HepG2 (cell line): ENCODE results near the gene DGKG. TPM values are rescaled to one million over a fixed set of nuclear protein-coding genes. Genes with fewer than 3 reads are reported as not detected.

Experiments used
- AHDC1 ChIP-seq: sonication (generic); formaldehyde crosslinking; IDR thresholded peaks from 2 replicates; pipeline ENCODE4 v1.5.1; 2020; ENCODE audit warnings: mild to moderate bottlenecking, missing genetic modification reagents, borderline replicate concordance
- ATF7 ChIP-seq, 2 experiments: fragments of 450-650 bp in 1 of 2; sonication (generic) in 1 of 2; formaldehyde crosslinking in 1 of 2; IDR thresholded peaks; 2 replicates each; pipeline versions ENCODE4 v1.4.0 to v1.6.1; 2016 to 2020; ENCODE audit warnings: antibody characterized with exemption in 1 of 2, mild to moderate bottlenecking in 1 of 2, missing genetic modification reagents in 1 of 2
- GABPA ChIP-seq, 2 experiments: IDR thresholded peaks; 2 replicates each; pipeline ENCODE4 v1.6.1; 2011 to 2016; ENCODE audit warnings: low read depth in 2 of 2, low read length in 1 of 2, missing biosample characterization in 1 of 2, missing genetic modification characterization in 1 of 2
- HNF4A ChIP-seq: sonication (generic); formaldehyde crosslinking; IDR thresholded peaks from 2 replicates; pipeline ENCODE4 v1.4.0; 2020; ENCODE audit warnings: missing genetic modification reagents
- IKZF1 ChIP-seq: fragments of 450-650 bp; IDR thresholded peaks from 2 replicates; pipeline ENCODE4 v1.7.1; 2016
- MXI1 ChIP-seq: IDR thresholded peaks from 3 replicates; pipeline ENCODE4 v1.6.1; 2012; ENCODE audit warnings: low read depth, low read length, inconsistent platforms, borderline replicate concordance
- NFKBIZ ChIP-seq: IDR thresholded peaks from 2 replicates; pipeline ENCODE4 v1.6.1; 2018; ENCODE audit warnings: missing genetic modification reagents, missing compliant biosample characterization
- RAD51 ChIP-seq: fragments of 450-650 bp; IDR thresholded peaks from 2 replicates; pipeline ENCODE4 v1.6.1; 2016; ENCODE audit warnings: borderline replicate concordance
- RXRB ChIP-seq: IDR thresholded peaks from 2 replicates; pipeline ENCODE4 v1.6.1; 2016; ENCODE audit warnings: borderline replicate concordance, missing genetic modification reagents, missing compliant biosample characterization
- YEATS2 ChIP-seq: sonication (generic); formaldehyde crosslinking; IDR thresholded peaks from 2 replicates; pipeline ENCODE4 v1.4.0; 2020; ENCODE audit warnings: missing genetic modification reagents, borderline replicate concordance
- ZIK1 ChIP-seq: sonication (generic); formaldehyde crosslinking; IDR thresholded peaks from 2 replicates; pipeline ENCODE4 v1.5.0; 2020; ENCODE audit warnings: mild to moderate bottlenecking, low read depth, missing genetic modification reagents, borderline replicate concordance
- ZNF136 ChIP-seq: sonication (generic); formaldehyde crosslinking; IDR thresholded peaks from 2 replicates; pipeline ENCODE4 v1.8.1; 2022; ENCODE audit warnings: low read depth, mild to moderate bottlenecking, moderate library complexity, missing genetic modification reagents
- ZNF773 ChIP-seq: sonication (generic); formaldehyde crosslinking; IDR thresholded peaks from 2 replicates; pipeline ENCODE4 v1.4.0; 2020; ENCODE audit warnings: missing genetic modification reagents, borderline replicate concordance
- ZXDC ChIP-seq: sonication (generic); formaldehyde crosslinking; IDR thresholded peaks from 2 replicates; pipeline ENCODE4 v1.5.0; 2020; ENCODE audit warnings: mild to moderate bottlenecking, missing genetic modification reagents
- polyA plus RNA-seq, 8 experiments: library from polyadenylated mRNA; depleted of rRNA in 3 of 8; stranded (reverse) in 7 of 8; unstranded in 1 of 8; fragments of >200 nt; fragmentation: Illumina TruSeq in 4 of 8; extraction: Trizol in 4 of 8; gene quantifications; 2 replicates each; pipeline versions ENCODE4 v1.2.1 to v1.2.3, GENCODE V29; 2011 to 2016; ENCODE audit warnings: low read depth in 4 of 8, missing spikeins in 1 of 8, mixed read lengths in 1 of 8; ENCODE audit not compliant: insufficient read depth in 1 of 8
- total RNA-seq, 5 experiments: library from RNA; depleted of rRNA; stranded (reverse); fragments of >200 nt; fragmentation: Illumina TruSeq; extraction: Trizol; gene quantifications; 2 replicates each; pipeline ENCODE4 v1.2.3, GENCODE V29; 2016; ENCODE audit warnings: low read depth in 1 of 5
- TF ChIP-seq, protein P1 (sequence below): IDR thresholded peaks from 2 replicates; pipeline ENCODE4 v1.6.1; 2016; ENCODE audit warnings: mild to moderate bottlenecking
- TF ChIP-seq, protein P2 (sequence below): sonication (generic); formaldehyde crosslinking; IDR thresholded peaks from 2 replicates; pipeline ENCODE4 v1.5.0; 2020; ENCODE audit warnings: mild to moderate bottlenecking, missing genetic modification reagents, borderline replicate concordance

DGKG gene
- total and polyA plus RNA-seq, 2 of the 13 experiments (the other 11 are each of a cell fraction or from before 2014, with no cell fraction given) = 3.8 to 6.2 TPM

GRCh38 chr3:186097663-186098451 is 264.2 kb downstream of the DGKG start (continued):
- TF ChIP-seq AHDC1 = 0 out of 2 replicates have a peak, but pooled peaks have one; percentile 28
- TF ChIP-seq HNF4A = peak; percentile 27; the same call in 1 of the 2 replicates
- TF ChIP-seq, protein P1, sequence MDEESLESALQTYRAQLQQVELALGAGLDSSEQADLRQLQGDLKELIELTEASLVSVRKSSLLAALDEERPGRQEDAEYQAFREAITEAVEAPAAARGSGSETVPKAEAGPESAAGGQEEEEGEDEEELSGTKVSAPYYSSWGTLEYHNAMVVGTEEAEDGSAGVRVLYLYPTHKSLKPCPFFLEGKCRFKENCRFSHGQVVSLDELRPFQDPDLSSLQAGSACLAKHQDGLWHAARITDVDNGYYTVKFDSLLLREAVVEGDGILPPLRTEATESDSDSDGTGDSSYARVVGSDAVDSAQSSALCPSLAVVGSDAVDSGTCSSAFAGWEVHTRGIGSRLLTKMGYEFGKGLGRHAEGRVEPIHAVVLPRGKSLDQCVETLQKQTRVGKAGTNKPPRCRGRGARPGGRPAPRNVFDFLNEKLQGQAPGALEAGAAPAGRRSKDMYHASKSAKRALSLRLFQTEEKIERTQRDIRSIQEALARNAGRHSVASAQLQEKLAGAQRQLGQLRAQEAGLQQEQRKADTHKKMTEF (CRISPR knock-in tag) = peak; percentile 69
- 0 out of 2 replicates have a peak, but pooled peaks have one; percentile 65 for TF ChIP-seq ZNF136 (CRISPR knock-in tag)
- peak; percentile 64; the same call in 1 of the 2 replicates for TF ChIP-seq RXRB (CRISPR knock-in tag)
- TF ChIP-seq MXI1 = peak; percentile 71; the same call in 1 of the 3 replicates
- TF ChIP-seq IKZF1 = no peak
- no peak for TF ChIP-seq GABPA (IDR thresholded peaks at IDR 0.05; ENCODE audit: low read depth, low read length)
- TF ChIP-seq GABPA (CRISPR knock-in tag; IDR thresholded peaks at IDR 0.05; ENCODE audit: low read depth) = no peak
- TF ChIP-seq NFKBIZ (CRISPR knock-in tag) = no peak
- no peak for TF ChIP-seq ZNF773 (CRISPR knock-in tag)
- no peak for TF ChIP-seq RAD51
- no peak for TF ChIP-seq ZIK1
- TF ChIP-seq YEATS2 (CRISPR knock-in tag) = no peak; the same call in 1 of the 2 replicates
- TF ChIP-seq, protein P2, sequence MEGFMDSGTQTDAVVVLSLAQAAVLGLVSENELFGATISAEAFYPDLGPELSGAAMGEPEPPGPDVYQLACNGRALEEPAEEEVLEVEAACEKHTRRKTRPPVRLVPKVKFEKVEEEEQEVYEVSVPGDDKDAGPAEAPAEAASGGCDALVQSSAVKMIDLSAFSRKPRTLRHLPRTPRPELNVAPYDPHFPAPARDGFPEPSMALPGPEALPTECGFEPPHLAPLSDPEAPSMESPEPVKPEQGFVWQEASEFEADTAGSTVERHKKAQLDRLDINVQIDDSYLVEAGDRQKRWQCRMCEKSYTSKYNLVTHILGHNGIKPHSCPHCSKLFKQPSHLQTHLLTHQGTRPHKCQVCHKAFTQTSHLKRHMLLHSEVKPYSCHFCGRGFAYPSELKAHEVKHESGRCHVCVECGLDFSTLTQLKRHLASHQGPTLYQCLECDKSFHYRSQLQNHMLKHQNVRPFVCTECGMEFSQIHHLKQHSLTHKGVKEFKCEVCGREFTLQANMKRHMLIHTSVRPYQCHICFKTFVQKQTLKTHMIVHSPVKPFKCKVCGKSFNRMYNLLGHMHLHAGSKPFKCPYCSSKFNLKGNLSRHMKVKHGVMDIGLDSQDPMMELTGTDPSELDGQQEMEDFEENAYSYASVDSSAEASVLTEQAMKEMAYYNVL (CRISPR knock-in tag) = peak; percentile 52; the same call in 1 of the 2 replicates
- TF ChIP-seq ZXDC (CRISPR knock-in tag) = peak; percentile 74; the same call in 1 of the 2 replicates
- TF ChIP-seq ATF7 (IDR thresholded peaks at IDR 0.05) = no peak
- TF ChIP-seq ATF7 (CRISPR knock-in tag; IDR thresholded peaks at IDR 0.05) = no peak
